Activated CD8-positive, alpha-beta memory T cell treated with anti-CD3 and anti-CD28 coated beads, Interleukin-2, amount 10 ng/mL, durations not matched to agents 7 days and 5 days (primary cell): Measurements from ENCODE around the gene FBXL3. TPM values are rescaled to one million over a fixed set of nuclear protein-coding genes. Genes with fewer than 3 reads are reported as not detected.
"Not testable (repeated sequence)": the region's sequence is repeated elsewhere in the genome, so short reads cannot be mapped to it uniquely, and the experiment has no call there.

Experiments
- ATAC-seq: fragments of 150-1000 bp; cut with Tn5 transposase; one replicate; pipeline ENCODE4 v1.10.0; 2021; ENCODE audit warnings: moderate library complexity
- CTCF ChIA-PET: fragments of 350-600 bp; sonication (Branson Sonifier 250); formaldehyde crosslinking; loops from one replicate; lab custom pipeline; 2021; ENCODE audit warnings: antibody characterized with exemption; lab: Charles Lee
- DNase-seq: peaks from one replicate; pipeline ENCODE4 v3.0.0-alpha.2; 2020
- H3K27ac Mint-ChIP-seq: one replicate; pipeline ENCODE4 v1.8.0; 2021; ENCODE audit warnings: mild to moderate bottlenecking, mixed read lengths
- H3K27me3 Mint-ChIP-seq: one replicate; pipeline ENCODE4 v1.8.0; 2021; ENCODE audit warnings: mixed read lengths
- H3K36me3 Mint-ChIP-seq: one replicate; pipeline ENCODE4 v1.8.0; 2021; ENCODE audit warnings: mild to moderate bottlenecking, mixed read lengths
- H3K4me1 Mint-ChIP-seq: one replicate; pipeline ENCODE4 v1.8.0; 2021; ENCODE audit warnings: mixed read lengths
- H3K4me3 Mint-ChIP-seq: one replicate; pipeline ENCODE4 v1.8.0; 2021; ENCODE audit warnings: mild to moderate bottlenecking, moderate library complexity, mixed read lengths
- H3K9me3 Mint-ChIP-seq: one replicate; pipeline ENCODE4 v1.8.0; 2022; ENCODE audit warnings: low read depth, mixed read lengths
- total RNA-seq, 2 experiments: library from RNA; stranded (reverse); gene quantifications; one replicate each; pipeline ENCODE4 v1.2.3, GENCODE V29; 2021

Gene FBXL3
- total RNA-seq, 2 experiments from 2014 or later = 29.9 to 37.0 TPM

- H3K36me3 Mint-ChIP-seq = no peaks in the 10 kb centered on the region
- H3K27me3 Mint-ChIP-seq = peaks cover 61% of the 10 kb centered on the region
- ATAC-seq (no peak), DNase-seq (no peak)
- H3K27ac Mint-ChIP-seq = no peak overlapping the region
- peaks cover 14% of the 10 kb centered on the region for H3K4me1 Mint-ChIP-seq
- CTCF ChIA-PET = interaction anchor here (1.0 to 1.7 kb wide), 3 partner anchors 8 to 506 kb away, joined by 3 to 9 read pairs (median 3); no protein-coding TSS in a partner anchor
- H3K4me3 Mint-ChIP-seq = no peak overlapping the region
- H3K9me3 Mint-ChIP-seq = no peaks in the 10 kb centered on the region
Observed at GRCh38 chr13:76971851-76972829, 54.8 kb downstream of the FBXL3 start.

DNA sequence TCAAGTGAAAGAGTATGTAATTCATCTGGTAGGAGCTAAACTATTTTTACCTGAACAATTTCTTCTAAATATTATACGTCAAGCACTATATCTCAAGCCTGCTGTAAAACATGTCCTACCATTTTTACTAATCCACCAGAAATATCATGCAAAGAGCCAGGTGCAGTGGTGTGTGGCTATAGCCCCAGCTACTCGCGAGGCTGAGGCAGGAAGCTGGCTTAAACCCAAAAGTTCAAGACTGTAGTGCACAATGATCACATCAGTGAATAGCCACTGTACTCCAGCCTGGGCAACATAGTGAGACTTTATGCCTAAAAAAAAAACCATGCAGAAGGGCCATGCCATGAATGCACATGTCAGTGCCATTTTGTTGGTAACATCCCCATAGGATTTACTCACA lies 55.7 kb downstream of the FBXL3 start:
- H3K27ac Mint-ChIP-seq = no peak overlapping the region
- H3K9me3 Mint-ChIP-seq = no peaks in the 10 kb centered on the region
- H3K27me3 Mint-ChIP-seq = peaks cover 58% of the 10 kb centered on the region
- H3K36me3 Mint-ChIP-seq = no peaks in the 10 kb centered on the region
- H3K4me3 Mint-ChIP-seq = no peak overlapping the region
- CTCF ChIA-PET = interaction anchor here (1.0 to 1.4 kb wide), 2 partner anchors 9 to 13 kb away, joined by 3 to 9 read pairs; no protein-coding TSS in a partner anchor
- DNase-seq (no peak), ATAC-seq (no peak)
- H3K4me1 Mint-ChIP-seq = peaks cover 9% of the 10 kb centered on the region

- Mint-ChIP-seq H3K9me3 (no peaks in the 10 kb centered on the region), H3K36me3 (no peaks in the 10 kb centered on the region), H3K4me3 (no peak overlapping the region), H3K27ac (no peak overlapping the region), H3K4me1 (peaks cover 9% of the 10 kb centered on the region), H3K27me3 (peaks cover 52% of the 10 kb centered on the region)
- CTCF ChIA-PET = interaction anchor here (0.9 to 3.4 kb wide), 2 partner anchors 10 to 66 kb away, joined by 3 to 19 read pairs; no protein-coding TSS in a partner anchor
- DNase-seq (no peak), ATAC-seq (no peak)
Observed at GRCh38 chr13:76969488-76970365, 57.2 kb downstream of the FBXL3 start.

DNA sequence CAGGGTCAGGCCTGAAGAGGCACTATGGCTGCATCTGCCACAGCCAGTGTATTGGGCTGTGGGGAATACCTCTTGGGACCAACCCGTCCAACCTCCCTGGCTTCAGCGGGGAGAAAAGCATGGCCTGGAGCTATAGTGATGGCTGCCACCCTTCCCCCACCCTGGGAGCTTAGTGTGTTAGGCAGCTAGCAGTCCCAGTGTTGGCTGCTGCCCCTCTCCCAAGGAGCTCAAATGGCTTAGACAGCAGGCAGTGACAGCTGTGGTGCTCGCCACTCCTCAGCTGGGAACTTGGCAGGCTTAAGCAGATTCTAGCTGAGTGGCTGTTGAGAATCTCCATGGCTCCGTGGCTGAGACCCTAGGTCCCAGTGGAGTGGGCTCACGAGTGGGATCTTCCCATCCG lies 58.9 kb downstream of the FBXL3 start:
- H3K36me3 Mint-ChIP-seq = no peaks in the 10 kb centered on the region
- no peak for ATAC-seq
- H3K27ac Mint-ChIP-seq = no peak overlapping the region
- H3K9me3 Mint-ChIP-seq = no peaks in the 10 kb centered on the region
- CTCF ChIA-PET = interaction anchor here (3.4 kb wide), 1 partner anchor 12 kb away, joined by 19 read pairs; no protein-coding TSS in a partner anchor
- peaks cover 41% of the 10 kb centered on the region for H3K27me3 Mint-ChIP-seq
- no peak for DNase-seq
- H3K4me3 Mint-ChIP-seq = no peak overlapping the region
- no peaks in the 10 kb centered on the region for H3K4me1 Mint-ChIP-seq

DNA sequence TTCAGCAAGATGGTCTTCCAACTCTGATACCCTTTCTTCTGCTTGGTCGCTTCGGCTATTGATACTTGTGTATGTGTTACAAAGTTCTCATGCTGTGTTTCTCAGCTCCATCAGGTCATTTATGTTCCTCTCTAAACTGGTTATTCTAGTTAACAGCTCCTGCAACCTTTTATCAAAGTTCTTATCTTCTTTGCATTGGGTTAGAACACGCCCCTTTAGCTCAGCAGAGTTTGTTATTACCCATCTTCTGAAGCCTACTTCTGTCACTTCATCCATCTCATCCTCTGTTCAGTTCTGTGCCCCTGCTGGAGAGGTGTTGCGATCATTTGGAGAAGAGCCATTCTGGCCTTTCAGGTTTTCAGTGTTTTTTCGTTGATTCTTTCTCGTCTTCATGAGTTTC lies 59.9 kb downstream of the FBXL3 start:
- Mint-ChIP-seq H3K27ac (no peak overlapping the region), H3K36me3 (no peaks in the 10 kb centered on the region), H3K9me3 (no peaks in the 10 kb centered on the region), H3K4me3 (no peak overlapping the region), H3K27me3 (peaks cover 31% of the 10 kb centered on the region), H3K4me1 (no peaks in the 10 kb centered on the region)
- no peak for DNase-seq
- CTCF ChIA-PET = interaction anchor here (0.7 kb wide), 1 partner anchor 13 kb away, joined by 3 read pairs; no protein-coding TSS in a partner anchor
- ATAC-seq = no peak

DNA sequence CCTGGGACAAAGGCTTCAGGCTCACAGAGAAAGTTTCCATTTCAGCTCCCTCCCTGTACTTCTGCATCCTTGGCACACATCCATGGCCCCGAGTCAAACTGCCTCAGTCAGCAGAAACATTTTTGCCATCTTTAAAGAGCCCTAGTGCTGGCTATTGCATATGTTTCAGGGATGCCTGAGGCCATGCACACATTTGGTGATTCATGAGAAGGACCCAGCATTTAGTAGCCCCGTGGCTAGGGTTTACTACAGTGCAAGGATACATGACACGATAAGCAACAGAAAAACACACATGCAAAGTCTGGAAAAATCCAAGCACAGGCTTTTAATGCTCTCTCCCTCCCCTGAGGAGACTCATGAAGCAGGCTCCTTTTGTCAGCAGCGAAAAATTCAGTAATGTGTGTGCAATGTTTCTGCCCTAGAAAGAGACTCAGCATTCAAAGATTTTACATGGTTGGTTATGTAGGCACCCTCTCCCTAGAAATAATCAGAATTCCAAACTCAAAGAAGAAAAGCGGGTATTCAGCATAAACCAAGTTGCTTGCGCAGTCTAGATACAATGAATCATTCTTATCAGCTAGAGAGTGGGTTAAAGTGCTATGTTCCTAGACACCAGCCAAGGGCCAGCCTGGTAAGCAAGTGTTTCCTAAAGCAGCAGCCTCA lies 61.1 kb downstream of the FBXL3 start:
- DNase-seq (no peak), ATAC-seq (no peak)
- peaks cover 4% of the 10 kb centered on the region for H3K9me3 Mint-ChIP-seq
- H3K4me1 Mint-ChIP-seq = no peaks in the 10 kb centered on the region
- H3K4me3 Mint-ChIP-seq = no peak overlapping the region
- no peaks in the 10 kb centered on the region for H3K36me3 Mint-ChIP-seq
- no peak overlapping the region for H3K27ac Mint-ChIP-seq
- H3K27me3 Mint-ChIP-seq = peaks cover 19% of the 10 kb centered on the region
- CTCF ChIA-PET = no interaction called here

- H3K27me3 Mint-ChIP-seq, DNase-seq, H3K27ac Mint-ChIP-seq, H3K36me3 Mint-ChIP-seq, ATAC-seq, CTCF ChIA-PET, H3K4me1 Mint-ChIP-seq, H3K4me3 Mint-ChIP-seq: not testable (repeated sequence)
- peaks cover 14% of the 10 kb centered on the region for H3K9me3 Mint-ChIP-seq
Observed at GRCh38 chr13:76959734-76960133, 67.2 kb downstream of the FBXL3 start.

GRCh38 chr13:76958841-76959432 lies 68.0 kb downstream of the FBXL3 start:
- H3K9me3 Mint-ChIP-seq = peaks cover 14% of the 10 kb centered on the region
- H3K36me3 Mint-ChIP-seq = no peaks in the 10 kb centered on the region
- H3K27ac Mint-ChIP-seq = no peak overlapping the region
- no peak for ATAC-seq
- no peaks in the 10 kb centered on the region for H3K4me1 Mint-ChIP-seq
- H3K27me3 Mint-ChIP-seq = peaks cover 4% of the 10 kb centered on the region
- H3K4me3 Mint-ChIP-seq = no peak overlapping the region
- DNase-seq = no peak
- CTCF ChIA-PET = no interaction called here

- CTCF ChIA-PET = interaction anchor here (2.5 kb wide), 1 partner anchor 25 kb away, joined by 6 read pairs; no protein-coding TSS in a partner anchor
- no peak for ATAC-seq
Observed at GRCh38 chr13:76955661-76956060, 71.3 kb downstream of the FBXL3 start.

More at GRCh38 chr13:76955661-76956060, 71.3 kb downstream of the FBXL3 start:
- Mint-ChIP-seq H3K27me3 (peaks cover 13% of the 10 kb centered on the region), H3K4me1 (no peaks in the 10 kb centered on the region), H3K36me3 (no peaks in the 10 kb centered on the region), H3K27ac (no peak overlapping the region), H3K9me3 (peaks cover 8% of the 10 kb centered on the region), H3K4me3 (no peak overlapping the region)
- DNase-seq = no peak

Other genes with a start within 250 kb of the FBXL3 start
- gene KCTD12, start 140.8 kb downstream of the FBXL3 start, total RNA-seq = 1 to 10 TPM; 2.4 to 3.7 TPM
- gene ACOD1, start 78.6 kb downstream of the FBXL3 start, total RNA-seq = not detected
- 1 to 10 TPM; 8.3 to 8.4 TPM for gene CLN5, start 35.1 kb downstream of the FBXL3 start, total RNA-seq